ENCODE results near the gene FECH.

The FECH gene

DNA sequence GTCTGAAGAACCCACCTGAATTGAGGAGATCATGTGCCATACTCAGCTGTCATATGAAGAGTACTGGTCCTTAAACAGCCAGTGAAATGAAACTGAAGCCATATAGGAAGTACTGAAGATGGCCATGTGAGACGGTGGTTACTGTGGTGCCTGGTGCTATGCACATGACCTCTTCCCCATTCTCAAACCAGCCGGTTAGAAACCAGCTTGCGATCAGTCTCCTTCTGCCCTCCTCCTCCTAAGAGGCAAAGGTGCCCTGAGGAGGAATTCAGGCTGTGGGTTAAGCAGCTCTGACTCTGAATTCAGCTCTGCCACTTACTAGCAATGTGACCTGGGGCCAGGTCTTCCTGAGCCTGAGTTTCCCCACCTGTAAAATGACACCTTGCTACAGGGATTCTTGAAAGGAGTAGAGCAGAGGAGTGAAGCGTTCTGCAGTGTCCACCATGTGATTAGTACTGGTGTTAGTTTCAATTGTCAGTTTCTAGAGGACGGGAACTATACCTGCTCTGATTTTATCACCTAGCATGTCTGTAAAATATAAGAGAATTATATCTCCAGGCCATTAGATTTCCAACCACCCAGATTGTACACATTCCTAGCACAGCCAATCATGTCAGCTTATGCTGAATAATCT lies 5.1 kb downstream of the FECH start:
- DNase-seq (ENCODE audit: low read depth) = no peak

GRCh38 chr18:57579934-57580333 lies 6.6 kb downstream of the FECH start:
- no peak for DNase-seq (ENCODE audit: low read depth)

GRCh38 chr18:57576316-57576715 lies 10.2 kb downstream of the FECH start:
- no peak for DNase-seq (ENCODE audit: low read depth)

DNA sequence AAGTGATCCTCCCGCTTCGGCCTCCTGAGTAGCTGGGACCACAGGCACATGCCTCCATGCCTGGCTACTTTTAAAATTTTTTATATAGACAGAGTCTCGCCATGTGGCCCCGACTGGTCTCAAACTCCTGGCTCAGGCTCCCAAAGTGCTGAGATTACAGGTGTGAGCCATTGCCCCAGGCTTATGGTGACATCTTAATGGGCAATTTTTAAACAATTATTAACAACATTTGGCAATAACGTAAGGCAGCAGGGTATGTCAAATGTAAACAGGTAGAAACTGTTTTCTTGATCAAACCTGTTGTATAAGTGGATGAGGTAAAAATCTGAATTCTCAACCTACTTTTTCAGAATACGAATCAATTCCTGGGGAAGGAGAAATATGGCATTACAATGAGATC lies 11.0 kb downstream of the FECH start:
- DNase-seq (ENCODE audit: low read depth) = no peak

DNA sequence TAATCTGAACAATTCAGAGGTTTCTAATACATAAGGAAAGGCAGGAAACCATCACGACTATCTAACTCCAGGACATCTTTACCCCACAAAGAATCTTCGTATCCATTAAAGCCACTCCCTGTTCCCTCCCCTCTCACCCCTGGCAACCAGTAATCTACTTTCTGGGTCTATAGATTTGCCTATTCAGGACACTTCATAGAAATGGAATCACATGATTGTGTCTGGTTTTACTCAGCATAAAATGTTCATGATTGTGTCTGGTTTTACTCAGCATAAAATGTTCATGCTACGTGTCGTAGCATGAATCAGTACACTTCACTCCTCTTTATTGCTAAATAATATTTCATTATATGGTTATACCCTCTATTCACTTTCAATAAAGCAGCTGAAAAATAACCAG lies 11.6 kb downstream of the FECH start:
- no peak for DNase-seq (ENCODE audit: low read depth)

GRCh38 chr18:57570162-57570561 lies 16.3 kb downstream of the FECH start:
- DNase-seq (ENCODE audit: low read depth) = no peak

- DNase-seq (ENCODE audit: low read depth) = no peak
These were observed 17.4 kb downstream of the FECH start for GRCh38 chr18:57569133-57569532.

DNA sequence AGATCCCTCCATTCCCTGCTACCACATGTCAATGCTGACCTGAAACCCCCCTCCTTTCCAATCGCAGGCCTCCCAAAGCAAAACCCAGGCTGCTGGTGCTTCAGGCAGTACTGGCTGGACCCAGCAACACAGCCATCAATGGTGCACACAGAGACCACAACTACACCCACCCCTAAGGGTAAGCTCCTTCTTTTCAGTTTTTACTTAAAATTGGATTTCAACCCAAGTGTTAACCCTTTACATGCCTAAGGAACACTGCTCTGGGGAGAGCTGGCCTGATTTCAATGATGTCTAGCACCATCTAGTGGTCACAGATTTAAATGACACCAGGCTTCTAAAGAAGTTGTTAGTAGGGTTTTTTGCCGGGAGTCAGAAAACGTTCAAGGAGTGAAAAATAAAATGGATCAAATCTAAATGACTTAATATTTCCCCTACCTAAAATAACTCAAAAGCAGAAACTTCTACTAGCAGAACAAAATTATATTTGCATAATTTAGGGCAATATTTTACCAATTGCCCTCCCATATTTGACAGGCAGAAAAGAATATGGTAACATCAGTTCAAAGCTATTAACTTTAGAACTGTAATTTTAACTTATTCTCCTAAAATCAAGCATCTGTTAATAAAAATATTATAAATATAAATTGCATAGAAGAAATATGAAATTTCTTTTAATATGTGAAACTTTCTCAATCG lies 24.6 kb downstream of the FECH start:
- DNase-seq (ENCODE audit: low read depth) = no peak

DNA sequence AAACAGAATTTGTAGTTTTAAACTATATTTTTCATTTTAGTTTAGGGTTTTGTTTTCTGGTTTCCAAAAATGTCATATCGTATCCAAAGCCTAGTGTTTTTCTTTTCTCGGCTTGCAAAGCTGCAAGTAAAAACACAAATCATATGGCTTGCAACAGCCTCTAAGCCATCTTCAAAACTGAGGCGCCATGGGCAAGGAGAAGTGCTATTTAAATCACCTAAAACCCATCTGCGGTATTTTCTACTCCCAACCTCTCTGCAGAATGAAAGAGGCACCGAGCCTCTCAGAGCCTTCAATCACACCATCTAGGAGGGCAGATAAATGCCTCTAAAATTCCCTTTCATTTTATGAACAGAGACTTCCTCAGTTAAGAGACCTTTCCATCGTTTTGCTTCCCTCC lies 25.2 kb downstream of the FECH start:
- DNase-seq (ENCODE audit: low read depth) = no peak

DNA sequence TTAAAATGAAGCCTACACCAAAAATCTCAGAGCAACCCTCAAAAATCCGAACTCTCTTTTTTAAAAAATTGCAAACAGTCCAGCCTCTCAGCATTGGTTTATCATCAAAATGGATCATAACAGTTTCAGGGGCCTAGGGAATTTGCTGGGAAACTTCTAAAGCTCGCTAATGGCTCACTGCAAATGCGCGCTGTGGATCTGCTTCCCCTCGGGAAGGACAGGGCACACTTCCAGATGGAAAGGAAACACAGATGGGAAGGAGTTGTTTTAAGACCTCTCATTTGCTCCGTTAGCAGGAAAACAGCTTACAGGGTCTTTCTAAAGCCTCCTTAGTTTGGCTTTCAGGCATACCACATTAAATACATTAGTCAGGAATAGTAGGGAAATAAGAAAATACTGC lies 27.2 kb downstream of the FECH start:
- no peak for DNase-seq (ENCODE audit: low read depth)

DNA sequence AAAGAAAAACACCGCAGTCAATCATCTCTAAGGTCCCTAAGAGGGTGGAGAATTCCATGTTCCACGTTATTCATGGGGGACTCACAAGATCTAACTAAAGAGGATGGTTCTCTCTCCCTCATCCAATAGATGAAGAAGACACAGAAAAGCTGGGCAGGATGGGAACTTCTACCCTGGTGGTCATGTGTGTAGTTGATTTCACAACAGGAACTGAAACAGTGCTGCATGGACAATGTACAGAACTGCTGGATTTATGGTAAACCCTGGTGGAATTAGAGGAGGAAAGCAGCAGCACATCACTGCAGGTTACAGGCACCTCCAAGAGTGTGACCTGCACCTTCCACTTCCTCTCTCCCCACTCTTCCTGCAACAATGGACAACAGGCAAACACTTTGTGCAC lies 31.4 kb downstream of the FECH start:
- DNase-seq (ENCODE audit: low read depth) = no peak

- no peak for DNase-seq (ENCODE audit: low read depth)
These were observed 36.0 kb downstream of the FECH start for GRCh38 chr18:57550510-57550909.

DNA sequence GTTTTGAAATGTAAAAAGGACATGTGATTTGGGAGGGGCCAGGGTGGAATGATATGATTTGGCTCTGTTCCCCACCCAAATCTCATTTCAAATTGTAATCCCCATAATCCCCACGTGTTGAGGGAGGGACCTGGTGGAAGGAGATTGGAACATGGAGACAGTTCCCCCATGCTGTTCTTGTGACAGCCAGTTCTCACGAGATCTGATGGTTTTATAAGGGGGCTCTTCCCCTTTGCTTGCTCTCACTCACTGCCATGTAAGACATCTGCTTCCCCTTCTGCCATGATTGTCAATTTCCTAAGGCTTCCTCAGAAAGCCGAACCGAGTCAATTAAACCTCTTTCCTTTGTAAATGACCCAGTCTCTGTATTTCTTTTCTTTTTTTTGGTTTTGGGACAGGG lies 39.2 kb downstream of the FECH start:
- DNase-seq (ENCODE audit: low read depth) = no peak

GRCh38 chr18:57544936-57545660 lies 41.4 kb downstream of the FECH start:
- DNase-seq (ENCODE audit: low read depth) = no peak

GRCh38 chr18:57543560-57543959 lies 42.9 kb downstream of the FECH start:
- DNase-seq (ENCODE audit: low read depth) = no peak

GRCh38 chr18:57542812-57543427 lies 43.6 kb downstream of the FECH start:
- DNase-seq (ENCODE audit: low read depth) = no peak

- DNase-seq (ENCODE audit: low read depth) = no peak
These were observed 44.4 kb downstream of the FECH start for GRCh38 chr18:57542126-57542525.

GRCh38 chr18:57539702-57540101 lies 46.8 kb downstream of the FECH start:
- DNase-seq (ENCODE audit: low read depth) = no peak

DNA sequence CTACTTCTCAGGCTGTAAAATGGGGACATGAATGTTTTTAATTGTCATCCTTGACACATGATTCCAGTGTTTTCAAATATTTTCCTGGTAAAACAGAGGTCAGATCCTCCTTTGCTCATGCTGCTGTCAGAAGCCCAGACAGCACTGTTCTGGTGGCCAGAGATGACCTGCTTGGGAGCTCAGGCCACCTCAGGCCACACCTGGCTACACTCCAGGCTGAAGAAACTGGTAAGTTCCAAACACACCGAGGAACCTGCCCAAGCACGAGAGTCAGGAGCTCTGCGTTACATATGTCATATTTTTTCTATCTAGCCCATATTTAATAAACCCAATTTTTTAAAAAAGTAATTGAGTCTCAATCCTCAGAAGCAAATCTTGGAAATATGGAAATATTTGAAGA lies 47.9 kb downstream of the FECH start:
- no peak for DNase-seq (ENCODE audit: low read depth)

DNA sequence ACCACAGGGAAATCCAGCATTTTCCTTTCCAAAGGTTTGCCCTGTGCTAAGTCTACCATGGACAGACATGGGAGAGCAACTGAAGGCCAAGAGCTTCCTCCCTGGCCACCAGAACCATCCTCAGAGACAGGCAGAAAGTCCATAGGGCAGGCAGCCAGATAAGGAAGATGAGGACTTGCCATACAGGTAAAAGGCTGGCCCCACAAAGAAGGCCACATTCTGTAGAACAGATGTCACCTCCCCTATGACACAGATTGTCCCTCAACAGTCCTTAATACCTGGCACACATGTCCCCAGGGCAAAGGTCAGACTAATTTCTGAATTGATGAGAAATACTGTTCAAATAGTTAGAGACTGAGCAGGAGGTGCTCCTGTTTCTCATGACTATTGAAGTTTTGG lies 52.0 kb downstream of the FECH start:
- no peak for DNase-seq (ENCODE audit: low read depth)

DNA sequence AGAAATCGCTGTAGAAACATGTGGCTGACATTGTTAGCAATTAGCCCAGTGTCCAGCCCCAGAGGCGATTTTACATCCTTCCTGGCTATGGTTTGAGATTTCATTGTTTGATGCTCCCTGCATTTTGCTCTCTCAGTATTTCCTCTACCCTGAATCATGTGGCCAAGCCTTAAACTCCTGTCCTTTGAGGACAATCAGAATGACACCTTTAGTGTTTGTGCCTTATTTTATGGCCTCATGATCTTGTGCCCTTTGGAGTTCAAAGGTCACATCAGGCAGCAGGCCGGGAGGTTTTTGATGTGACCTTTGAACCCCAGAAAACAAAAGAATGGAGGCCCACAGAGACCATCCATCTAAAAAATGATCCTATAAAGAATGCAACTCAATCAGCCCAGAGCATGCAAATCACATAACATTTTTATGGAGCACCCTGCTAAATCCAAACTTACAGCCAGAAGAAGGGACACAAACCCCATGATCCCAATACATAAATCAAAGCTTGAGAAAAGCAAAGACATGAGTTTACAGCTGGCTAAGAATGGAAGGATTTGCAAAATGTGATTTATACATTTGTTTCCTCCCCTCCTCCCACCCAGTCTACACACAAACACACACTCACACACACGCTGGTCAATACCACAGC lies 52.5 kb downstream of the FECH start:
- no peak for DNase-seq (ENCODE audit: low read depth)
